Esophagus squamous epithelium (tissue), 4 donors: ENCODE results near the gene DUSP15.

ENCODE experiments used
- CTCF ChIP-seq, 6 experiments: fragments of 450-650 bp in 4 of 6; fragments of 200-600 bp in 2 of 6; sonication (generic) in 2 of 6; IDR thresholded peaks; one replicate each; pipeline ENCODE4 v1.5.1; 2016 to 2019; ENCODE audit warnings: antibody characterized with exemption in 6 of 6, mild to moderate bottlenecking in 4 of 6, moderate library complexity in 4 of 6
- POLR2A ChIP-seq, 4 donors: fragments of 450-650 bp; IDR thresholded peaks; one replicate each; pipeline ENCODE4 v1.6.1; 2017; ENCODE audit warnings: antibody characterized with exemption in 4 of 4, mild to moderate bottlenecking in 4 of 4, moderate library complexity in 3 of 4

- no peak for TF ChIP-seq CTCF (IDR thresholded peaks at IDR 0.05)
- no peak for TF ChIP-seq POLR2A (IDR thresholded peaks at IDR 0.05)
These were observed 2.1 kb upstream of the DUSP15 start for GRCh38 chr20:31872406-31872805.
